GM12891 (cell line): ENCODE results near the gene CHRNA9.

Experiments used
- POLR2A ChIP-seq: IDR thresholded peaks from 2 replicates; pipeline ENCODE4 v1.6.1; 2011; ENCODE audit warnings: low read depth, low read length, control low read depth
- SPI1 ChIP-seq: IDR thresholded peaks from 2 replicates; pipeline ENCODE4 v1.6.1; 2011; ENCODE audit warnings: low read depth, low read length, control low read depth
- TAF1 ChIP-seq: IDR thresholded peaks from 2 replicates; pipeline ENCODE4 v1.6.1; 2011; ENCODE audit warnings: low read depth, low read length, control low read depth

GRCh38 chr4:40367451-40367850, 32.3 kb downstream of the CHRNA9 start:
- no peak for TF ChIP-seq TAF1
- TF ChIP-seq POLR2A = no peak
- TF ChIP-seq SPI1 = no peak
